CD4-positive, alpha-beta memory T cell (primary cell): Measurements from ENCODE around the gene PCSK6. TPM values are rescaled to one million over a fixed set of nuclear protein-coding genes. Genes with fewer than 3 reads are reported as not detected.
"Not testable (repeated sequence)": the region's sequence is repeated elsewhere in the genome, so short reads cannot be mapped to it uniquely, and the experiment has no call there.

Experiments used
- CTCF ChIA-PET: fragments of 350-600 bp; sonication (Branson Sonifier 250); formaldehyde crosslinking; loops from one replicate; lab custom pipeline; 2021; ENCODE audit warnings: inconsistent platforms; ENCODE audit not compliant: partially characterized antibody; lab: Charles Lee
- POLR2A ChIA-PET: fragments of 350-600 bp; sonication (Branson Sonifier 250); formaldehyde crosslinking; loops from one replicate; lab custom pipeline; 2021; ENCODE audit not compliant: partially characterized antibody; lab: Charles Lee
- DNase-seq, 5 donors: peaks; one replicate each; pipeline versions ENCODE4 v3.0.0 to v3.0.0-alpha.2; 2020 to 2022; ENCODE audit warnings: mixed read lengths in 1 of 5
- H3K27ac ChIP-seq: one replicate; pipeline ENCODE4 v1.7.0; 2013; ENCODE audit warnings: low read depth, low read length
- H3K27me3 ChIP-seq: 2 replicates; pipeline ENCODE4 v1.7.0; 2013; ENCODE audit warnings: mild to moderate bottlenecking, low read length, moderate library complexity; ENCODE audit not compliant: insufficient read depth
- H3K36me3 ChIP-seq: 2 replicates; pipeline ENCODE4 v1.7.0; 2013; ENCODE audit warnings: mild to moderate bottlenecking, low read length, moderate library complexity; ENCODE audit not compliant: insufficient read depth
- H3K4me1 ChIP-seq: 2 replicates; pipeline ENCODE4 v1.7.0; 2013; ENCODE audit warnings: mild to moderate bottlenecking, low read length, moderate library complexity; ENCODE audit not compliant: insufficient read depth
- H3K4me3 ChIP-seq, 2 donors: one replicate each; pipeline ENCODE4 v1.7.0; 2013; ENCODE audit warnings: low read length in 2 of 2, mild to moderate bottlenecking in 1 of 2
- H3K9me3 ChIP-seq, 2 donors: one replicate each; pipeline ENCODE4 v1.7.0; 2013; ENCODE audit warnings: low read length in 2 of 2, control low read depth in 1 of 2; ENCODE audit not compliant: control insufficient read depth in 1 of 2
- H3K27ac Mint-ChIP-seq, 7 donors: one replicate each; pipeline ENCODE4 v1.8.0; 2020 to 2021; ENCODE audit warnings: mixed read lengths in 7 of 7, mild to moderate bottlenecking in 6 of 7, inconsistent platforms in 3 of 7, moderate library complexity in 3 of 7
- H3K27me3 Mint-ChIP-seq, 2 donors: one replicate each; pipeline ENCODE4 v1.8.0; 2020 to 2021; ENCODE audit warnings: mixed read lengths in 2 of 2
- H3K36me3 Mint-ChIP-seq, 2 donors: one replicate each; pipeline ENCODE4 v1.8.0; 2020 to 2021; ENCODE audit warnings: mixed read lengths in 2 of 2, inconsistent platforms in 1 of 2, mild to moderate bottlenecking in 1 of 2
- H3K4me1 Mint-ChIP-seq, 4 donors: one replicate each; pipeline ENCODE4 v1.8.0; 2020 to 2021; ENCODE audit warnings: mixed read lengths in 4 of 4, mild to moderate bottlenecking in 1 of 4
- H3K4me3 Mint-ChIP-seq, 8 donors: one replicate each; pipeline ENCODE4 v1.8.0; 2020 to 2021; ENCODE audit warnings: mixed read lengths in 8 of 8, mild to moderate bottlenecking in 7 of 8, moderate library complexity in 6 of 8, inconsistent platforms in 3 of 8
- H3K9me3 Mint-ChIP-seq, 8 donors: one replicate each; pipeline ENCODE4 v1.8.0; 2020 to 2021; ENCODE audit warnings: mixed read lengths in 8 of 8, mild to moderate bottlenecking in 5 of 8, inconsistent platforms in 3 of 8, moderate library complexity in 1 of 8
- intact Hi-C: fragments of 100-400 bp; cut with micrococcal nuclease; formaldehyde crosslinking; loops from one replicate; pipeline ENCODE4 v1.15.1; 2023
- polyA plus RNA-seq, 2 donors: library from polyadenylated mRNA; unstranded; fragments of 300-500 nt; fragmentation: Illumina TruSeq; gene quantifications; one replicate each; pipeline ENCODE4 v1.2.3, GENCODE V29; 2021
- total RNA-seq, 2 experiments: library from RNA; stranded (reverse); gene quantifications; one replicate each; pipeline ENCODE4 v1.2.3, GENCODE V29; 2021

Gene PCSK6
- total and polyA plus RNA-seq, 4 experiments from 2014 or later, result 0.08 to 0.53 (median 0.32) TPM

DNA sequence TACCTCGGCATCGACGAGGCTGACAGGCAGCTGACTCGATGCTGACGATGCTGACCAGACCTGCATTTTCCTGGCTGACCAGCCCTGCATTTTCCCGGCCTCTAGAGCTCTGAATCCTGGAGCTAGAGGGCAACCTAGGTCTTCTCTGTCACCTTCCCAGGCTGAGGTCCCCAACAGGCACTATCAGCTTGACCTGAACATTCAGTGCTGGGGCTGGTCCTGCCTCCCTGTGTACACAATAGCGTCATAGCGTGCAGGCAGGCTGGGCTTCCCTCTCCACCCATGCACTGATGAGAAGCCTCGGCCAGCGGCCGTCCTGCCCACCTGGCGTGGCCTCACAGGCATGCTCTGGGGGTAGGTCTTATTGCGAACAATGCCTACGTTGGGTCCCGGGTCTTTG, 132.2 kb downstream of the PCSK6 start:
- Histone ChIP-seq H3K27ac (no peak overlapping the region), H3K36me3 (no peaks in the 10 kb centered on the region), H3K4me3 (no peak overlapping the region), H3K4me1 (no peaks in the 10 kb centered on the region), H3K9me3 (no peaks in the 10 kb centered on the region), H3K27me3 (no peaks in the 10 kb centered on the region)
- peaks cover 10 to 16% of the 10 kb centered on the region in 2 donors for H3K27me3 Mint-ChIP-seq
- no peaks in the 10 kb centered on the region for H3K4me1 Mint-ChIP-seq
- no peak overlapping the region for H3K27ac Mint-ChIP-seq
- peaks cover 0 to 4% (median 0%) of the 10 kb centered on the region in 8 donors for H3K9me3 Mint-ChIP-seq
- no peak overlapping the region for H3K4me3 Mint-ChIP-seq
- ChIA-PET POLR2A (no interaction called here), CTCF (no interaction called here)
- no peaks in the 10 kb centered on the region for H3K36me3 Mint-ChIP-seq
- intact Hi-C loops, result no loop called here
- no peak for DNase-seq

DNA sequence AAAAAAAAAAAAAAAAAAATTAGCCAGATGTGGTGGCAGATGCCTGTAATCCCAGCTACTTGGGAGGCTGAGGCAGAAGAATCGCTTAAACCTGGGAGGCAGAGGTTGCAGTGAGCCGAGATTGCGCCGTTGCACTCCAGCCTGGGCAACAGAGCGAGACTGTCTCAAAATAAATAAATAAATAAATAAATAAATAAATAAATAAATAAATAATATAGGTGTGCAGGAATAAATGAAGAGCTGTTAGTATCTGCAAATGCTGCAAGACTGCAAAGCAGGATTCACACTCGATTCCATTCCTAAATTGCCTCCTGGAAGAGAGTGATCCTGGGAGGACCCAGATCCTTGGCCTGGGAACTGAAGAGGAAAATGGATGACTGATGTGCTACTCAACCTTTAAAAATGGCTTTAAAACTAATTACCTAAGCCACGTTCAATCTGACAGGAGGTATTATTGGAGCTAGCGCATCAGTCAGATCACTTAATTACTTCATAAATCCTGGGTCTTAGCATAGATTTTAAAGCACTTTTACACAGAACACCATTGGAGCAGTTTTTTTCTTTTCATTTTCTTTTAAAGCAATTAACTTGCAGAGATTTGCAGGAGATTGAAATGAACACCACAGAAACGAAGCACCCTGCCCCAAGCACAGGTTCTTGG, 132.9 kb downstream of the PCSK6 start:
- H3K36me3 ChIP-seq, H3K4me3 Mint-ChIP-seq, H3K4me3 ChIP-seq, H3K4me1 Mint-ChIP-seq, H3K36me3 Mint-ChIP-seq, H3K4me1 ChIP-seq, POLR2A ChIA-PET, intact Hi-C loops, DNase-seq, H3K27ac Mint-ChIP-seq, H3K27me3 ChIP-seq, H3K9me3 Mint-ChIP-seq, H3K27ac ChIP-seq, H3K9me3 ChIP-seq, CTCF ChIA-PET: not testable (repeated sequence)
- peaks cover 10 to 12% of the 10 kb centered on the region in 2 donors for H3K27me3 Mint-ChIP-seq

DNA sequence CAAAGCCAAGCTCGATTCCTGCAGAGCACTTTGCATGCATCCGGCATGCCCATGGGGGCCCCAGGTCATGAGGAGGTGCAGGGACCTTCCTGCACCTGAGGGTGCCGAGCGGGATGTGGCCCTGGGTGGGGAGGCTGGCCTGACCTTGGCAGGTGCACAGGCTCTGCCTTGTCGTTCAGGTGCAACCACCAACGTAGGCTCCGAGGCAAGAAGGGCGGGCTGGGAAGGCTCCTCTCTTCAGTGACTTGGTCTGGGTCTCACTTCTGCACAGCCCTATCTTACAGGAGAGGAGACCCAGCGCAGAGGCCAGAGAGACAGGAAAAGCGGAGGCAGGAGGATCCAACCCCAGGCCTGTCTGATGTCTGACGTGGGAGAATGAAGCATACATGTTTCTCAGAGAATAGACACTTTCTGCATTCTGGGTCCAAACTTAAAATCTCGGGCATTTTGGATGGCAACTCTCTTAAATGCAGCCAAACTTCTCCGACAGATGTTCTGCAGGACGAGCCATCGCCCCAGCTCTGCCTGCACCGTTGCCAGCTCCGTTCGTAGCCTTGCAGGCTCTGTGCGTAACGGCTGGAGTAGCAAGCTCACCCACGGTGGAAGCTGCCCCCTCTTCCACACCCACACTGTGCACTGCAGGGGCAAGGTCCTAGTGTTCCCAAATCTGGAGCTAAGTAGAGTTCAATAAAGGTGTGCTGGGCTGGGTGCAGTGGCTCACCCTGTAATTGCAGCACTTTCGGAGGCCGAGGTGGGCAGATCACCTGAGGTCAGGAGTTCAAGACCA, 133.6 kb downstream of the PCSK6 start:
- Mint-ChIP-seq H3K36me3 (no peaks in the 10 kb centered on the region), H3K27ac (no peak overlapping the region), H3K4me1 (no peaks in the 10 kb centered on the region), H3K4me3 (no peak overlapping the region), H3K9me3 (no peaks in the 10 kb centered on the region), H3K27me3 (peaks cover 10 to 13% of the 10 kb centered on the region in 2 donors)
- ChIA-PET CTCF (no interaction called here), POLR2A (no interaction called here)
- H3K4me1 ChIP-seq, result no peaks in the 10 kb centered on the region
- intact Hi-C loops, result no loop called here
- H3K27ac ChIP-seq, result no peak overlapping the region
- no peaks in the 10 kb centered on the region for H3K9me3 ChIP-seq
- no peak overlapping the region for H3K4me3 ChIP-seq
- no peaks in the 10 kb centered on the region for H3K36me3 ChIP-seq
- no peaks in the 10 kb centered on the region for H3K27me3 ChIP-seq
- no peak for DNase-seq

- DNase-seq, result no peak
- CTCF ChIA-PET, result no interaction called here
- H3K36me3 Mint-ChIP-seq, result no peaks in the 10 kb centered on the region
Observed at GRCh38 chr15:101354891-101355623, 134.4 kb downstream of the PCSK6 start.

GRCh38 chr15:101353240-101353639, 136.3 kb downstream of the PCSK6 start:
- H3K9me3 ChIP-seq, result no peaks in the 10 kb centered on the region
- no peak overlapping the region for H3K4me3 ChIP-seq
- no peaks in the 10 kb centered on the region for H3K27me3 ChIP-seq
- H3K36me3 ChIP-seq, result no peaks in the 10 kb centered on the region
- Mint-ChIP-seq H3K4me3 (no peak overlapping the region), H3K27me3 (peaks cover 11 to 18% of the 10 kb centered on the region in 2 donors), H3K4me1 (no peaks in the 10 kb centered on the region), H3K36me3 (no peaks in the 10 kb centered on the region), H3K9me3 (no peaks in the 10 kb centered on the region), H3K27ac (no peak overlapping the region)
- CTCF ChIA-PET, result no interaction called here
- no peaks in the 10 kb centered on the region for H3K4me1 ChIP-seq
- intact Hi-C loops, result no loop called here
- POLR2A ChIA-PET, result no interaction called here
- no peak overlapping the region for H3K27ac ChIP-seq
- DNase-seq, result no peak

More at GRCh38 chr15:101354891-101355623, 134.4 kb downstream of the PCSK6 start:
- Mint-ChIP-seq H3K27me3 (peaks cover 10 to 13% of the 10 kb centered on the region in 2 donors), H3K4me1 (no peaks in the 10 kb centered on the region), H3K9me3 (no peaks in the 10 kb centered on the region), H3K4me3 (no peak overlapping the region), H3K27ac (no peak overlapping the region)
- H3K9me3 ChIP-seq, result no peaks in the 10 kb centered on the region
- H3K36me3 ChIP-seq, result no peaks in the 10 kb centered on the region
- intact Hi-C loops, result no loop called here
- no peak overlapping the region for H3K4me3 ChIP-seq
- no peaks in the 10 kb centered on the region for H3K27me3 ChIP-seq
- no peak overlapping the region for H3K27ac ChIP-seq
- POLR2A ChIA-PET, result no interaction called here
- no peaks in the 10 kb centered on the region for H3K4me1 ChIP-seq

GRCh38 chr15:101351736-101352135, 137.8 kb downstream of the PCSK6 start:
- POLR2A ChIA-PET, result no interaction called here
- Histone ChIP-seq H3K4me1 (no peaks in the 10 kb centered on the region), H3K27me3 (no peaks in the 10 kb centered on the region), H3K4me3 (no peak overlapping the region), H3K36me3 (no peaks in the 10 kb centered on the region), H3K9me3 (no peaks in the 10 kb centered on the region), H3K27ac (no peak overlapping the region)
- H3K27ac Mint-ChIP-seq, result no peak overlapping the region
- no peaks in the 10 kb centered on the region for H3K36me3 Mint-ChIP-seq
- CTCF ChIA-PET, result no interaction called here
- H3K4me1 Mint-ChIP-seq, result no peaks in the 10 kb centered on the region
- intact Hi-C loops, result no loop called here
- no peak for DNase-seq
- H3K9me3 Mint-ChIP-seq, result no peaks in the 10 kb centered on the region
- peaks cover 17 to 29% of the 10 kb centered on the region in 2 donors for H3K27me3 Mint-ChIP-seq
- no peak overlapping the region for H3K4me3 Mint-ChIP-seq
